Right lobe of liver (tissue), 4 donors: ENCODE data around the gene IL17C.

Experiments
- CTCF ChIP-seq, 4 donors: fragments of 200-600 bp in 3 of 4; fragments of 450-650 bp in 1 of 4; IDR thresholded peaks; one replicate each; pipeline versions ENCODE4 v1.5.1 to v1.8.0; 2016 to 2022; ENCODE audit warnings: antibody characterized with exemption in 4 of 4, mild to moderate bottlenecking in 2 of 4
- POLR2A ChIP-seq: fragments of 450-650 bp; IDR thresholded peaks from one replicate; pipeline ENCODE4 v1.6.1; 2017; ENCODE audit warnings: antibody characterized with exemption, mild to moderate bottlenecking
- donor health status: DM: no; HTN: no; CAD: no.
- donor health status: DM: no; HTN: no; CAD: no.
- donor health status: DM: no; HTN: yes; CAD: no.

GRCh38 chr16:88665148-88665547, 26.8 kb downstream of the IL17C start:
- no peak for TF ChIP-seq CTCF (IDR thresholded peaks at IDR 0.05)
- TF ChIP-seq POLR2A: no peak
